HG03135 (cell line): ENCODE data around the gene NINL.
"Not testable (repeated sequence)": the region's sequence is repeated elsewhere in the genome, so short reads cannot be mapped to it uniquely, and the experiment has no call there.

Source experiments
- ATAC-seq: cut with Tn5 transposase; IDR thresholded peaks from one replicate; pipeline ENCODE4 v1.9.1; 2021; ENCODE audit warnings: mild to moderate bottlenecking, moderate library complexity; ENCODE audit not compliant: unreplicated experiment

Gene NINL

GRCh38 chr20:25487975-25488374, 97.4 kb downstream of the NINL start:
- ATAC-seq, result no peak

- no peak for ATAC-seq
Measured at GRCh38 chr20:25487306-25487705, 98.0 kb downstream of the NINL start.

- ATAC-seq, result no peak
Measured at GRCh38 chr20:25486377-25486776, 99.0 kb downstream of the NINL start.

DNA sequence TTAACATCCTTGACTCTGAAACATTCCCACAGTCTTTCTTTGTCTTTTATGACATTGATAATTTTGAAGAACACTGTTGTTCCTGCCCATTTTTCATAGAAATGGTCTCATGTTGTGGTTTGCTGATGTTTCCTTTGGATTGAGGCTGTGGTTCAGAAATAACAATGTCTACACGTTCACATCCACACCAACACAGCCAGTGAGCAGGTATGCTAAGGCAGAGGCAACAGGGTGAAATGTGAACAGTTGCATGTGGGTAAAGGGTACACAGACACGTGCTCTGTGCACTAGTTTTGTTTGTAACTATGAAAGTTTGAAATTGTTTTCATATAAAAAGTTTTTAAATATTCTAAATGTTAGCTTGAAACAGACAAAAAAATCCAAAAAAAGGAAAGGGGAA, 99.5 kb downstream of the NINL start:
- ATAC-seq, result no peak

DNA sequence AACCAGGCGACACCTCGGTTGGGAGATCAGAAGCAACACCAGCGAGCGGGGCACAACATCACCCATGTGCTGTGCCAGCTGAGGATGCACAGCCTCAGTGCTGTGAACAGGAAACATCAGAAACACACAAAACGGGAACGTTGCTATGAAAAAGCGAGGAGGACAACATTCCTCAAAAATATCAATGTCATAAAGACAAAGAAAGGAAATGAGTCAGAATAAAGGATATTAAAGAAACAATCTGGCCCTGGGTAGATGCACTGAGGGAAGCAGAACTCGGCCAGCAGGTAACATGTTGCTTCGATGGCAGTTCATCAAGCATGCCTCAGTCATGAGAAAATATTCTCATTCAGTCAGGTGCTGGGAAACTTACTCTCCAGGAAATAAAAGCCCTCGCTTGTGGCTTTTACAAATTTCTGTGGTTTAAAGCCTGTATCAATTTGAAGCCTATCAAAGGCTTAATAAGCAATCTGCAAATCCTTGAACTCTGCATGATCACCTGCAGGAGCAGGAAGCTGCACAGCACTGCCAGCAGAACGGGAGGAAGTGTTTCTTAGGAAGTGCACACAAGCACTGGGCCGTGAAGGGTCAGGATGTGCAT, 100.3 kb downstream of the NINL start:
- no peak for ATAC-seq

DNA sequence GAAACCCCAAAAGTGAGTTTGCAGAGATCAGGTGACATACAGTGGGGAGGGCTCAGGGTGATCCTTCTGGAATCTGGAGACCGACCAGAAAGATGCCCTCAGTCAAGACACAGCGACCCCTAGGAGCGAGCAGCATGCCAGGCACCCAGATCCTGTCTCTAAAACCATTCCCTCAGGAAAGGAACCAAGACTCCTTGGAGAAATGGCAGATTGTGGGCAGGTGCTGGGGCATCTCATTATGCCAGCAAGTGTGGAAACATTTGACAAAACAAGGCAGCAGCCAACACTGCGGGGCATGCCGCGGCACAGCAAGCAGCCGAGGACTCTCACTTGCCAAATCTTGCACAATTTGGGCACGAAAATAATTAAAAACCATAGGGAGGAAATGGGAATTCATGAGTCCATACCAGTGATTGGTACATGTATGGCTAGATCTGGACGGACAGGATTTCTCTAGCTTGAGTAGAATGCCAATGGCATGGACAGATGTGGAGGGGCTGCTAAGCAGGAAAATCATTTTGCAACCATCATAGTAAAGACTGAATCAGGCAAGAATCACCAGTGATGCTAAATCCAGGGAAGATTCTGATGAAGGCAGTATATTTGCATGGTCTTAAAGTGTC, 101.0 kb downstream of the NINL start:
- no peak for ATAC-seq

- ATAC-seq, result no peak
Measured at GRCh38 chr20:25483431-25484132, 101.7 kb downstream of the NINL start.

DNA sequence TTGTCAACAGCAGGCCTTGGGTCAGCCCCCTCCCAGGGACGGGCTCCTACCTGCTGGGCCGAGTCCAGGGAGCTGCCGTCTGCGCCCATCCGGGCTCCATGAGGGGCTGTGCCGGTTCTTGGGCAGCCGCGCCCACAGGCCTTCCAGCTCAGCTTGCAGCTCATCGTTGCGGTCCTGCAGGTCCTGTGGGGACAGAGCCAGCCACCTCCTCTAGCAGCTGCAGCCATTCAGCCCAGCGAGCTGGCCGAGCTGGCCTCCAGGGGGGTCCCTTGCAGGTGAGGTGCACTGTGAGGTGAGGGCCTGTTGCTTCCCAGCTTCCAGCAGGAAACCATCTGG, 103.4 kb downstream of the NINL start:
- ATAC-seq, result no peak

DNA sequence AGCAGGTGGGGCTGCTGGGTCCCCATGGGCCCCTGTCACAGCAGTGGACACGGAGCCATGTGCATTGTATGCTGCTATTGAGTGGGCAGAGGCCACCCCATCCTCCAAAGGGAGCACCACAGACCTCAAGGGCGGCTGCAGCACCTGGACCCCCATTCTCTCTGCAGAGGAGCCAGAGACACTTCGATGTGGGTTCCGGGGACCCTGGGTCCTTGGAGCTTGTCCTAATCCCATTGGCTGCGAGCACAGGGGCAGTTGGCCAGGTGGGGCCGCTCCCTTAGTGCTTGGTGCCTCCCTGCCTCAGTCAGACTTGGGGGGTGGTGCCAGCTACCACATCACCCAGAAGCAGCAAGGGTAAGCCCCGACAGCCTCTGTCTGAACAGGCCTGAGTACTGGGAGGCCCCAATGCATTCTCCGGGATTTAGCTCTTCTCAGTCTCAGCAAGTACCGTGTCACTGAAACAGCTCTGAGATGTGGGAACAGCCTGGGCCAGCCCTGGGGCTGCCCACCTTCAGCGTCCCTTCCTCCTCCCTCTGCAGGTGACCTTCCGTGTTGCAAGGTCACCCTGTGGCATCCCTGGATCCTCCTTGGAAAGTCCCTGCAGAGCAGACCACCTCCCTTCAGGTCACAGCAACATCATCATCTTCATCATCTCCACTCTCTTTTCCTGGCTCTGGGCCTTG, 104.0 kb downstream of the NINL start:
- no peak for ATAC-seq

- no peak for ATAC-seq
Measured at GRCh38 chr20:25480797-25481196, 104.5 kb downstream of the NINL start.

DNA sequence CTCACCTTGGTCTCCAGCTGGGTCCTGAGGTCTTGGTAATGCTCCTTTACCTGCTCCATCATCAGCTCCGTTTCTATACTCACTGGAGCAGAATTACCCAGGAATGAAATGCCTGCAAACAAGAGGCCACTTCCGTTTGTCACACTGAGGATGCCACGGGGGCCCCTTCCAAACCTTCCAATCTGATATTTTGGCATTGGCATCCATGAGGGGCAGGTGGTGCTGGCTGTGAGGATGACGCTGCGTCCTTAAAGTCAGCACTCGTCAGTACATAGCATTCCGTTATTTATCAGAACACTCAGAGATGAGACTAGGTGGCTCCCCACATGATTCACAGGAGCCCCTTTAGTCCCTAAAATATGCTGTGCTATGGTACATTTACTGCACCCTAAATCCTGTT, 105.2 kb downstream of the NINL start:
- no peak for ATAC-seq

DNA sequence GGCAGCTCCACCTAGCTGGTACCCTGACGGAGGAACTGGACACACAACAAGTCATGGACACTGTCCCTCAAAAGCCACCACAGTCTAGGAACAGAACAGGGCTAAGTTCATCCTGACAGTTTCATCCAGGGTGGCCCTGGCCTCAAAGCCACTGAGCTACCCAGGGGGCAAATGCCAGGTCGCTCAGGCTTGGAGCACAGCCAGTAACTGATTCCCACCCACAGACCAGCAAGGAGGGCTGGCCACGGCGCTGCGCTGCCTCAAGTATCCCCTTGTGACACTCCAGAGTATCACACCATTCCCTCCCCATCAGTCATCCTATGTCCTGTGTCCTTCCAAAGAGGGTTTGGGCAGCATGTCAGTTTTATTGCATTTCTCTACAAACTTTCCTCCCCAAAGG, 105.7 kb downstream of the NINL start:
- ATAC-seq, result no peak

DNA sequence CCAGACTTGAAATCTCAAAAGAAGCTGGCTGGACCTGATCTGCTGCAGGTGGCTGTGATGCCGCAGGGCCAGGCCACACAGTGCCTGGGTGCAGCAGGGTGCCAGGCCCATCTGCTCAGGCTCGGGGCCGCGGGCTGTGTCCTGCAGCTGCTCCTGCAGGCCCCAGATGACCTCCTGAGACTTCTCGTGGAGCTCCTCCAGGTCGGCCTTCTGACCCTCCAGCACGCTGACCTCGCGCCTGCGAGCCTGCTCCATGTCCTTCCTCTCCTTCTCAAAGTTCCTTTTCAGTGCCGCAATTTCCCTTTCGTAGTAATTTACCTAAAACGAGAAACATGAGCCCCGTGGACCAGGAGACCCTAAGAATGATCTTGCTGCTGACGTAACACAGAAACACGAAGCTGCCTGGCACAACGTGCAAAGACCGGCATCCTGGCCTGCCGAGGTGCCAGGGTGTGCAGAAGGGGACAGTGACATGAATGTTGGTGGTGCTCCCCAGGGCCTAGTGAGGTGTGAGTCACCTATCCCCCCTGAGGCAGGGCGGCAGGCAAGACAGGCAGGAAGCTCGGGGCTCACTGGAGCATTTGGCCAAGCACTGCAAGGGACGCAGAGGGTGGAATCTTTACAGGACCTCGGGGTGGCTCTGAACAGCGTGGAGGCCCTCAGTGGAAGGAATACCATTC, 106.3 kb downstream of the NINL start:
- no peak for ATAC-seq

DNA sequence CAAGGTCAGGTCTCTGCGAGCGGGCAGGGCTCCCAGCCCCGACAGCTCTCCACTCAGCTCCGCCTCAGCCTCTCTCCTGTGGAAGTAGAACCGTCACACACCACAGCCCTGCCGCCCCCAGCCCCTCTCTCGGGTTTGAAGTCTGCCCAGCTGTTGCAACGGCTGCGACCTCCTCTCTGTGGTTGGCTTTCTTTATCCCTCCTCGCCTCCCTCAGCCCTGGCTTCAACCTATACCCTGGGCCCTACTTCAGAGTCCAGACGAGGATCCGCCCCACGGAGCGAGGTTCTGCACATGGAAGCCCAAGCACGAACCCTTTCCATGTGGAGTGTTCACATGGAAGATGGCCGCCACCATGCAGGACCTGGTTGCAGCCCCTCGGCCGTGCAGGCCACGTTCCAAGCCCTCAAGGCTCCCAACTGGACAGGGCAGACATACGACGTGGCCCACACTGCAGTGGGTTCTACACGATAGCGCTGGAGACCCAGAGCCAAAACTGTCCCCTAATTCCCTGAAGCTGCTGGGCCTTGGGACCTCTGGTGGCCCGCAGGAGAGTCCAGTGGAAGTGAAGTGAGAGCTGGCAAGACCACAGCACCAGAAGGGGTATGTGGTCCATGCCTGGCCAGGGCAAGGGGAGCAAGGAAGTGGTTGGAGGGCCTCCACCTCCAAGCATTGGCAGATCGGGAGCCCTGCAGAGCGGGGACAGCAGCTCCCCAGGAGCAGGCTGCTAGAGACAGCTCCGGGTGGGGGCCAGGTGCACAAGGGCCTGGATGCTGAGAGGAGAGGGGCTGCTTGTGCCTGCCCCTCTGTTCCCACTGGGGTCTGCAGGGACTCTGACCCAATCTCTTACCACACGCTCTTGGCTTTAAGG, 108.1 kb downstream of the NINL start:
- no peak for ATAC-seq

GRCh38 chr20:25476106-25477013, 109.0 kb downstream of the NINL start:
- ATAC-seq, result no peak

DNA sequence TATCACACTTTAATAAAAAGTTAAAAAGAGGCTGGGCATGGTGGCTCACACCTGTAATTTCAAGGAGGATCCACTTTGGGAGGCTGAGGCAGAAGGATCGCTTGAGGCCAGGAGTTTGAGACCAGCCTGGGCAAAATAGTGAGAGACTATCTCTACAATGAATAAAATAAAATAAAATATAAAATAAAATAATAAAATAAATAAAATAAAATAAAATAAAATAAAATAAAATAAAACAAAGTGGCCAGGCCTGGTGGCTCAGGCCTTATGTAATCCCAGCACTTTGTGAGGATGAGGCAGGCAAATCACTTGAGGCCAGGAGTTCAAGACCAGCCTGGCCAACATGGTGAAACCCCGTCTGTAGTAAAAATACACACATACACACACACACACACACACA, 112.0 kb downstream of the NINL start:
- ATAC-seq, result not testable (repeated sequence)

DNA sequence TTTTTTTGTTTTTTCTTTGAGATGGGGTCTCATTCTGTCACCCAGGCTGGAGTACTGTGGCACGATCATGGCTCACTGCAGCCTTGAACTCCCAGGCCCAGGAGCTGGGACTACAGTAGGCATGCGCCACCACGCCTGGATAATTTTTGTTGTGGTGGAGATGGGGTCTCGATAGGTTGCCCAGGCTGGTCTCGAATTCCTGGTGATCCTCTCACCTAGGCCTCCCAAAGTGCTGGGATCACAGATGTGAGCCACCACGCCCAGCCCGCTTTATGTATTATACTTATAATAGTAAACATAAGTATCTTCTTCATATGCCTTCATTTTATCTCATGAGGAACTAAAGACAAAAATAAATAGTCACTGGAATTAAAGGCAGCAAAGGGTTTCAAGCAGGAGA, 114.3 kb downstream of the NINL start:
- ATAC-seq, result no peak

GRCh38 chr20:25470045-25470444, 115.3 kb downstream of the NINL start:
- peak; percentile 76 for ATAC-seq

GRCh38 chr20:25469558-25469957, 115.8 kb downstream of the NINL start:
- no peak for ATAC-seq
